Measurements from ENCODE around the gene HSBP1L1. TPM values are rescaled to one million over a fixed set of nuclear protein-coding genes. Genes with fewer than 3 reads are reported as not detected.

The HSBP1L1 gene
- polyA plus RNA-seq, 1 of the 3 experiments (the other 2 are of a cell fraction) = 7.4 TPM

DNA sequence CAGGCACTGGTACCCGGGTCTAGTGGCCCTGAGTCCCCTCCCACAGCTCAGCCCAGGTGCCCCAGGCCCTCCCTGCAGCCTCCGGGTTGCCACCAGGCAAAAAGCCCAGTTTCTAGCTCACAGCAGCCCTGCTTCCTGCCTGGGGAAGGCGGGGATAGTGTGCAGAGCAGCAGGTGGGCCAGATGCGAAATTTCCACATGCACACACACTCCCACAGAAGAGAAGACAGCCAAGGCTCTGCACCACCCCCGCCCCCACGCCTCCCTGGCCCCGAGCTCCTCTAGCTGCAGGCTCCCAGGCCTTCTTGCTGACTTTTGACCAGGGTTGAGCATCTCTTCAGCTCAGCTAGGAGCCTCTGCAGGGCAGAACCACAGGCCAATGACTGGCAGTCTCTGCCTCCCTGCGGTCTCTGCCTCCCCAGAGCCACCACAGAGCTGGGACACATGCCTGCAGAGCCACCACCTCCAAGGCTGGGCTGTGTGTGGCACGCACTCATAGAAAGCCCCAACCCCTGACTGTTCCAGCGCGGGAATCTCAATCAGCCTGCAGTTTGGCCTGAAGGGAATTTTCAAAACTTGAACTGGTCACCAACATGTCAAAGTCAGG, 20.2 kb upstream of the HSBP1L1 start:
- Histone ChIP-seq H3K79me2 (ENCODE audit: insufficient read depth) (peaks cover 33% of the 10 kb centered on the region; the same call in 1 of the 2 replicates), H2AFZ (ENCODE audit: low read depth) (no peak overlapping the region), H3K36me3 (replicated peaks in 1 of 2; ENCODE audit: control insufficient read depth in 1 of 2, insufficient read depth in 2 of 2, low read length in 1 of 2) (peaks cover 8 to 12% of the 10 kb centered on the region in 2 experiments), H3K4me2 (no peak overlapping the region), H3K9me3 (no peaks in the 10 kb centered on the region), H3K27ac (ENCODE audit: low read depth in 2 of 2, low read length in 1 of 2) (no peak overlapping the region), H3K9ac (no peak overlapping the region), H4K20me1 (ENCODE audit: insufficient read depth) (peaks cover 18% of the 10 kb centered on the region; the same call in 1 of the 2 replicates), H3K27me3 (ENCODE audit: insufficient read depth) (no peaks in the 10 kb centered on the region), H3K4me1 (ENCODE audit: control insufficient read depth in 1 of 2, insufficient read depth in 2 of 2, low read depth in 1 of 2, low read length in 1 of 2) (peaks cover 0 to 4% of the 10 kb centered on the region in 2 experiments; a peak in 1 of 4 replicates), H3K9me2 (no peaks in the 10 kb centered on the region), H3K4me3 (ENCODE audit: low read depth in 2 of 2, low read length in 1 of 2) (no peak overlapping the region), H3F3A (replicated peaks; ENCODE audit: insufficient read depth) (no peaks in the 10 kb centered on the region)
- no peak for DNase-seq
- TF ChIP-seq, protein P1, sequence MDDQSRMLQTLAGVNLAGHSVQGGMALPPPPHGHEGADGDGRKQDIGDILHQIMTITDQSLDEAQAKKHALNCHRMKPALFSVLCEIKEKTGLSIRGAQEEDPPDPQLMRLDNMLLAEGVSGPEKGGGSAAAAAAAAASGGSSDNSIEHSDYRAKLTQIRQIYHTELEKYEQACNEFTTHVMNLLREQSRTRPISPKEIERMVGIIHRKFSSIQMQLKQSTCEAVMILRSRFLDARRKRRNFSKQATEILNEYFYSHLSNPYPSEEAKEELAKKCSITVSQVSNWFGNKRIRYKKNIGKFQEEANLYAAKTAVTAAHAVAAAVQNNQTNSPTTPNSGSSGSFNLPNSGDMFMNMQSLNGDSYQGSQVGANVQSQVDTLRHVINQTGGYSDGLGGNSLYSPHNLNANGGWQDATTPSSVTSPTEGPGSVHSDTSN (IDR thresholded peaks at IDR 0.05) = no peak
- TF ChIP-seq RFX5 (IDR thresholded peaks at IDR 0.05; ENCODE audit: low read length) (no peak), EZH2phosphoT487 (IDR thresholded peaks at IDR 0.05; ENCODE audit: borderline replicate concordance, low read depth) (no peak), TCF12 (IDR thresholded peaks at IDR 0.05) (no peak), NRF1 (IDR thresholded peaks at IDR 0.05; ENCODE audit: low read depth, low read length) (no peak), JUND (IDR thresholded peaks at IDR 0.05) (no peak), EP300 (IDR thresholded peaks at IDR 0.05; ENCODE audit: borderline replicate concordance in 1 of 2, low read depth in 1 of 2, low read length in 1 of 2) (no peak), ZBTB33 (IDR thresholded peaks at IDR 0.05; ENCODE audit: borderline replicate concordance, low read depth) (no peak), NFIC (IDR thresholded peaks at IDR 0.05; ENCODE audit: borderline replicate concordance) (no peak), MXI1 (IDR thresholded peaks at IDR 0.05; ENCODE audit: low read depth, low read length) (no peak), MEF2A (IDR thresholded peaks at IDR 0.05; ENCODE audit: borderline replicate concordance, low read depth) (no peak), FOSL2 (IDR thresholded peaks at IDR 0.05; ENCODE audit: borderline replicate concordance, low read depth) (no peak), SIN3A (IDR thresholded peaks at IDR 0.05; ENCODE audit: borderline replicate concordance, low read depth, low read length) (no peak)
- TF ChIP-seq, protein P2, sequence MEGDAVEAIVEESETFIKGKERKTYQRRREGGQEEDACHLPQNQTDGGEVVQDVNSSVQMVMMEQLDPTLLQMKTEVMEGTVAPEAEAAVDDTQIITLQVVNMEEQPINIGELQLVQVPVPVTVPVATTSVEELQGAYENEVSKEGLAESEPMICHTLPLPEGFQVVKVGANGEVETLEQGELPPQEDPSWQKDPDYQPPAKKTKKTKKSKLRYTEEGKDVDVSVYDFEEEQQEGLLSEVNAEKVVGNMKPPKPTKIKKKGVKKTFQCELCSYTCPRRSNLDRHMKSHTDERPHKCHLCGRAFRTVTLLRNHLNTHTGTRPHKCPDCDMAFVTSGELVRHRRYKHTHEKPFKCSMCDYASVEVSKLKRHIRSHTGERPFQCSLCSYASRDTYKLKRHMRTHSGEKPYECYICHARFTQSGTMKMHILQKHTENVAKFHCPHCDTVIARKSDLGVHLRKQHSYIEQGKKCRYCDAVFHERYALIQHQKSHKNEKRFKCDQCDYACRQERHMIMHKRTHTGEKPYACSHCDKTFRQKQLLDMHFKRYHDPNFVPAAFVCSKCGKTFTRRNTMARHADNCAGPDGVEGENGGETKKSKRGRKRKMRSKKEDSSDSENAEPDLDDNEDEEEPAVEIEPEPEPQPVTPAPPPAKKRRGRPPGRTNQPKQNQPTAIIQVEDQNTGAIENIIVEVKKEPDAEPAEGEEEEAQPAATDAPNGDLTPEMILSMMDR (IDR thresholded peaks at IDR 0.05) = no peak
- 90% methylated on average over 4 of the region's 11 CpGs for WGBS (ENCODE audit: low lambda C conversion rate)
- POLR2A ChIA-PET = no interaction called here
- CTCF ChIA-PET = no interaction called here
